ENCODE data around the gene TRPV4.

TRPV4 gene

DNA sequence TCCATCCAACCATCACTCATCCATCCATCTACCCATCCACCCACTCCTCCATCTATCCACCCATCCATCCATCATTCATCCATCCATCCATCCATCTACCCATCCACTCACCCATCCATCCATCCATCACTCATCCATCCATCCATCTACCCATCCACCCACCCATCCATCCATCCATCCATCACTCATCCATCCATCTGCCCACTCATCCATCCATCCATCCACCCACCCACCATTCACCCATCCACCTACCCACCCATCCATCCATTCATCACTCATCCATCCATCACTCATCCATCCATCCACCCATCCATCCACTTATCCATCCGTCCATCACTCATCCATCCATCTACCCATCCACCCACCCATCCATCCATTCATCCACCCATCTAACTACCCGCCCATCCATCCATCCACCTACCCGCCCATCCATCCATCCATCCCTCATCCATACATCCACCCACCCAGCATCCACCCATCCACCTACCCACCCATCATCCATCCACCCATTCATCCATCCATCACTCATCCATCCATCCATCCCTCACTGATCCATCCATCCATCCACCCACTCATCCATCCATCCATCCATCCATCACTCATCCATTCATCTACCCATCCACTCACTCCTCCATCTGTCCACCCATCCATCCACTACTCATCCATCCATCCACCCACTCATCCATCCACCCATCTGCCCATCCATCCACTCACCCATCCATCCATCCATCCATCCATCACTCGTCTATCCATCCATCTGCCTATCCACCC is 24.1 kb downstream of the TRPV4 start:
- H3K27me3 ChIP-seq (replicated peaks; ENCODE audit: control insufficient read depth, insufficient read depth, low read length) = no peaks in the 10 kb centered on the region
- DNase-seq (ENCODE audit: extremely low read depth, insufficient read length) = no peak
- no peak overlapping the region for H3K4me3 ChIP-seq (replicated peaks; ENCODE audit: low read depth, low read length)
- TF ChIP-seq CTCF (IDR thresholded peaks at IDR 0.05; ENCODE audit: insufficient read depth, low read length, poor library complexity, severe bottlenecking) = no peak
- H3K36me3 ChIP-seq (ENCODE audit: control insufficient read depth, insufficient read depth, low read length) = no peaks in the 10 kb centered on the region

GRCh38 chr12:109807954-109808643 is 25.1 kb downstream of the TRPV4 start:
- Histone ChIP-seq H3K4me3 (replicated peaks; ENCODE audit: low read depth, low read length) (no peak overlapping the region), H3K36me3 (ENCODE audit: control insufficient read depth, insufficient read depth, low read length) (no peaks in the 10 kb centered on the region), H3K27me3 (replicated peaks; ENCODE audit: control insufficient read depth, insufficient read depth, low read length) (no peaks in the 10 kb centered on the region)
- TF ChIP-seq CTCF (IDR thresholded peaks at IDR 0.05; ENCODE audit: insufficient read depth, low read length, poor library complexity, severe bottlenecking) = no peak
- no peak for DNase-seq (ENCODE audit: extremely low read depth, insufficient read length)

DNA sequence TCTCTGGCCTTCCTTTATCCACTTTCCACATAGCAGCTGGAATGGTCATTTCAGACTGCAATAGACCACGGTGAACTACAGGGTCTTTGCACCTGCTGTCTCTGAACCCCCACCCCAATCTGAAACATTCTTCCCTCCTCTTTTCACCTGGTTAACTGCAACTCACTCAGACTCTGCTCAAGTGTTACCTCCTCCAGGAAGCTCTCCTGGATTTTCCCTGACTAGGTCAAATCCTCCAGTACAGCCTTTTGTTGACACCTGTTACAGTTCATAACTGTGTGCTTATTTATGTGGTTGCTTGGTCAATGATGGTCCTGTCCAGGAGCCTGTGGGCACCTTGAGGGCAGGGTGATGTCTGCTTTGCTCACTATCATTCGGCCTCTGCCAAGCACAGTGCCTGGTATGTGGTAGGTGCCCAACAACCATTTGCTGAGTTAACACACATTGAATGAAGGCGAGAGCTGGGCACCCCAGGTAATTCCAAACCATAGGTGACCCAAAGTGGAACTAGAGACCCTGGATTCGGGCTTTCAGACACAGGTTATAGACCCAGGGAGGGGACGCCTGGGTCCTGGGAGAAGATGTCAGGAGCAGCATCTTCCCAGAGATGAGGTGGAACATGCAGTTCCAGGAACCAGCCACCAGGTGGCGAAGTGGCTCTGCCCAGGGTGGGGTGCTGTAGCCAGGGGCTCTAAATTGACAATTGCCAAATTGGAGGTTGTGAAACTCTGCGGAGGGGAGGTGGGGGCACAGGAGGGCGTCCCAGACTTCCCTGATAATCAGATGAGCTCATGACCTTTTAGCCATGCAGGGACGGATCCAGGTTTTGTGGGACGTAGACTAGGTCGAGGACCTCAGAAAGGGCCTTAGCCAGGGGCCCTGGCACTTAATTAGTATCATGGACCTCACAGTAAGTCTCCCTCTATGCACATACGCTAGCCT is 28.1 kb downstream of the TRPV4 start:
- no peak overlapping the region for H3K4me3 ChIP-seq (replicated peaks; ENCODE audit: low read depth, low read length)
- DNase-seq (ENCODE audit: extremely low read depth, insufficient read length) = peak; percentile 28
- peak; percentile 96 for TF ChIP-seq CTCF (IDR thresholded peaks at IDR 0.05; ENCODE audit: insufficient read depth, low read length, poor library complexity, severe bottlenecking)
- no peaks in the 10 kb centered on the region for H3K27me3 ChIP-seq (replicated peaks; ENCODE audit: control insufficient read depth, insufficient read depth, low read length)
- H3K36me3 ChIP-seq (ENCODE audit: control insufficient read depth, insufficient read depth, low read length) = no peaks in the 10 kb centered on the region

DNA sequence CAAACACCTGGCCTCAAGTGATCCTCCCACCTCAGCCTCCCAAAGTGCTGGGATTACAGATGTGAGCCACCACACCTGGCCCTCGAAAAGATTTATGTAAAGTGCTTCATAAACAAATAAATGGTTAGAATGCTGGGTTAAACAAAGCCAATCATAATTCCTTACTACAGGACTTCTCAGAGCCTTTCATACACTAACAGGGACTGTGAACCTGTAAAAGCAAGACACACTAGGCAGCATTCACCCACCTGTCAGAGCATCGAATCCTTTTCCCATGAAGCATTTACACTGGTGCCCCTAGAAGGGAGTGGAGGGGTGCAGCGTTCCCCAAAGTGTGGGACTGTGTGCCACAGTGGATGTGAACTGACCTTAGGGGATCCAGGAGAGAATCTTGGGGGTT is 29.5 kb downstream of the TRPV4 start:
- TF ChIP-seq CTCF (IDR thresholded peaks at IDR 0.05; ENCODE audit: insufficient read depth, low read length, poor library complexity, severe bottlenecking) = no peak
- no peak for DNase-seq (ENCODE audit: extremely low read depth, insufficient read length)
- no peaks in the 10 kb centered on the region for H3K27me3 ChIP-seq (replicated peaks; ENCODE audit: control insufficient read depth, insufficient read depth, low read length)
- no peaks in the 10 kb centered on the region for H3K36me3 ChIP-seq (ENCODE audit: control insufficient read depth, insufficient read depth, low read length)
- H3K4me3 ChIP-seq (replicated peaks; ENCODE audit: low read depth, low read length) = no peak overlapping the region

DNA sequence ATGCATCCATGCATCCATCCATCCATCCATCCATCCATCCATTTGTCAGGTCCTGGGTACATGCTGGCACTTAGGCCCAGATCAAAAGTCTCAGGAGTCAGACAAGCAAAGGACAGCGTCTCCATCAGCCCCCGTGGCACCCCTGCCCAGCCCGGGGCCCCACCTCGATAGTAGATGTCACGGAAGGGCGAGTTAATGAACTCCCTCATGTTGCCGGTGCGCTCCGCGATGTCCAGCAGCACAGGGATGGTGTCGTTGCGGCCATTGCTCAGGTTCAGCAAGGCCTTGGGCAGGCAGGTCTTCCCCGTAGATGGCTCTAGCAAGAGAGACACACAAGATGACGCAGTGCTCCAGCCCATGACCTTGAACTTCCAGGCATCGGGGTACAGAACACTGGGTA is 30.4 kb downstream of the TRPV4 start:
- no peaks in the 10 kb centered on the region for H3K36me3 ChIP-seq (ENCODE audit: control insufficient read depth, insufficient read depth, low read length)
- no peaks in the 10 kb centered on the region for H3K27me3 ChIP-seq (replicated peaks; ENCODE audit: control insufficient read depth, insufficient read depth, low read length)
- TF ChIP-seq CTCF (IDR thresholded peaks at IDR 0.05; ENCODE audit: insufficient read depth, low read length, poor library complexity, severe bottlenecking) = no peak
- no peak overlapping the region for H3K4me3 ChIP-seq (replicated peaks; ENCODE audit: low read depth, low read length)
- no peak for DNase-seq (ENCODE audit: extremely low read depth, insufficient read length)

Data from GM06990 (cell line).